HepG2 (cell line): ENCODE measurements around the gene THEM4. TPM values are rescaled to one million over a fixed set of nuclear protein-coding genes. Genes with fewer than 3 reads are reported as not detected.

Experiments
- SETDB1 ChIP-seq: sonication (generic); formaldehyde crosslinking; IDR thresholded peaks from 2 replicates; pipeline ENCODE4 v1.5.1; 2020; ENCODE audit warnings: missing genetic modification reagents, mild to moderate bottlenecking, borderline replicate concordance
- SIX4 ChIP-seq: sonication (generic); formaldehyde crosslinking; IDR thresholded peaks from 2 replicates; pipeline ENCODE4 v1.4.0; 2020; ENCODE audit warnings: missing genetic modification reagents
- TCF12 ChIP-seq, 2 experiments: fragments of 450-650 bp in 1 of 2; sonication (generic) in 1 of 2; formaldehyde crosslinking in 1 of 2; IDR thresholded peaks; 2 replicates each; pipeline versions ENCODE4 v1.6.1 to v1.8.0; 2017 to 2022; ENCODE audit warnings: antibody characterized with exemption in 1 of 2, mild to moderate bottlenecking in 1 of 2, missing genetic modification reagents in 1 of 2, moderate library complexity in 1 of 2
- WIZ ChIP-seq: sonication (generic); formaldehyde crosslinking; IDR thresholded peaks from 2 replicates; pipeline ENCODE4 v1.5.1; 2020; ENCODE audit warnings: mild to moderate bottlenecking, missing genetic modification reagents
- ZFX ChIP-seq: sonication (generic); formaldehyde crosslinking; IDR thresholded peaks from 2 replicates; pipeline ENCODE4 v1.4.0; 2020; ENCODE audit warnings: mild to moderate bottlenecking, low read depth, missing genetic modification reagents, moderate library complexity
- ZNF10 ChIP-seq: sonication (generic); formaldehyde crosslinking; IDR thresholded peaks from 2 replicates; pipeline ENCODE4 v1.4.0; 2020; ENCODE audit warnings: mild to moderate bottlenecking, low read depth, missing genetic modification reagents, borderline replicate concordance
- ZNF281 ChIP-seq: sonication (generic); formaldehyde crosslinking; IDR thresholded peaks from 2 replicates; pipeline ENCODE4 v1.4.0; 2020; ENCODE audit warnings: missing genetic modification reagents, borderline replicate concordance
- ZNF501 ChIP-seq: sonication (generic); formaldehyde crosslinking; IDR thresholded peaks from 2 replicates; pipeline ENCODE4 v1.5.1; 2020; ENCODE audit warnings: mild to moderate bottlenecking, moderate library complexity, missing genetic modification reagents
- ZNF574 ChIP-seq: sonication (generic); formaldehyde crosslinking; IDR thresholded peaks from 2 replicates; pipeline ENCODE4 v1.4.0; 2020; ENCODE audit warnings: missing genetic modification reagents
- polyA plus RNA-seq, 8 experiments: library from polyadenylated mRNA; depleted of rRNA in 3 of 8; stranded (reverse) in 7 of 8; unstranded in 1 of 8; fragments of >200 nt; fragmentation: Illumina TruSeq in 4 of 8; extraction: Trizol in 4 of 8; gene quantifications; 2 replicates each; pipeline versions ENCODE4 v1.2.1 to v1.2.3, GENCODE V29; 2011 to 2016; ENCODE audit warnings: low read depth in 4 of 8, missing spikeins in 1 of 8, mixed read lengths in 1 of 8; ENCODE audit not compliant: insufficient read depth in 1 of 8
- total RNA-seq, 5 experiments: library from RNA; depleted of rRNA; stranded (reverse); fragments of >200 nt; fragmentation: Illumina TruSeq; extraction: Trizol; gene quantifications; 2 replicates each; pipeline ENCODE4 v1.2.3, GENCODE V29; 2016; ENCODE audit warnings: low read depth in 1 of 5
- TF ChIP-seq, protein P1 (sequence below): sonication (generic); formaldehyde crosslinking; IDR thresholded peaks from 2 replicates; pipeline ENCODE4 v1.5.0; 2020; ENCODE audit warnings: missing genetic modification reagents
- TF ChIP-seq, protein P2 (sequence below): sonication (generic); formaldehyde crosslinking; IDR thresholded peaks from 2 replicates; pipeline ENCODE4 v1.4.0; 2020; ENCODE audit warnings: missing genetic modification reagents, borderline replicate concordance

THEM4 gene
- total and polyA plus RNA-seq, 2 of the 13 experiments (the other 11 are each of a cell fraction or from before 2014, with no cell fraction given), result 10.9 to 13.9 TPM

GRCh38 chr1:151909167-151910149 lies at the start of gene THEM4 (continued):
- TF ChIP-seq ZFX (peak; percentile 97), ZNF10 (CRISPR knock-in tag) (no peak), ZNF574 (CRISPR knock-in tag) (peak; percentile 95), ZNF501 (CRISPR knock-in tag) (peak; percentile 92), SIX4 (CRISPR knock-in tag) (no peak), WIZ (peak; percentile 95), TCF12 (IDR thresholded peaks at IDR 0.05) (no peak), TCF12 (CRISPR knock-in tag; IDR thresholded peaks at IDR 0.05) (0 out of 2 replicates have a peak, but pooled peaks have one; percentile 59), SETDB1 (CRISPR knock-in tag) (no peak), ZNF281 (CRISPR knock-in tag) (no peak; the same call in 1 of the 2 replicates)
- TF ChIP-seq, protein P1, sequence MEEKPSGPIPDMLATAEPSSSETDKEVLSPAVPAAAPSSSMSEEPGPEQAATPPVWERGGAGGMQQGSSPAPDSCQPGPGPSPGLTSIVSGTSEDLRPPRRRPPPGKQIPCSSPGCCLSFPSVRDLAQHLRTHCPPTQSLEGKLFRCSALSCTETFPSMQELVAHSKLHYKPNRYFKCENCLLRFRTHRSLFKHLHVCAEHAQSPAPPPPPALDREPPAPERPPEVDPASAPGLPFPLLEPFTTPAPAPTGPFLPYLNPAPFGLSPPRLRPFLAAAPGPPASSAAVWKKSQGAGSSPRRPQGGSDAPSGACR (CRISPR knock-in tag), result peak; percentile 75; the same call in 1 of the 2 replicates
- TF ChIP-seq, protein P2, sequence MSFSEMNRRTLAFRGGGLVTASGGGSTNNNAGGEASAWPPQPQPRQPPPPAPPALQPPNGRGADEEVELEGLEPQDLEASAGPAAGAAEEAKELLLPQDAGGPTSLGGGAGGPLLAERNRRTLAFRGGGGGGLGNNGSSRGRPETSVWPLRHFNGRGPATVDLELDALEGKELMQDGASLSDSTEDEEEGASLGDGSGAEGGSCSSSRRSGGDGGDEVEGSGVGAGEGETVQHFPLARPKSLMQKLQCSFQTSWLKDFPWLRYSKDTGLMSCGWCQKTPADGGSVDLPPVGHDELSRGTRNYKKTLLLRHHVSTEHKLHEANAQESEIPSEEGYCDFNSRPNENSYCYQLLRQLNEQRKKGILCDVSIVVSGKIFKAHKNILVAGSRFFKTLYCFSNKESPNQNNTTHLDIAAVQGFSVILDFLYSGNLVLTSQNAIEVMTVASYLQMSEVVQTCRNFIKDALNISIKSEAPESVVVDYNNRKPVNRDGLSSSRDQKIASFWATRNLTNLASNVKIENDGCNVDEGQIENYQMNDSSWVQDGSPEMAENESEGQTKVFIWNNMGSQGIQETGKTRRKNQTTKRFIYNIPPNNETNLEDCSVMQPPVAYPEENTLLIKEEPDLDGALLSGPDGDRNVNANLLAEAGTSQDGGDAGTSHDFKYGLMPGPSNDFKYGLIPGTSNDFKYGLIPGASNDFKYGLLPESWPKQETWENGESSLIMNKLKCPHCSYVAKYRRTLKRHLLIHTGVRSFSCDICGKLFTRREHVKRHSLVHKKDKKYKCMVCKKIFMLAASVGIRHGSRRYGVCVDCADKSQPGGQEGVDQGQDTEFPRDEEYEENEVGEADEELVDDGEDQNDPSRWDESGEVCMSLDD, result peak; percentile 11; the same call in 1 of the 2 replicates
